Activated T-cell treated with anti-CD3 and anti-CD28 coated beads, Interleukin-2, amount 50 U/mL, for 1 hour (primary cell): ENCODE results near the gene PROZ.

Experiments
- DNase-seq: peaks from one replicate; pipeline ENCODE4 v3.0.0-alpha.2; 2020

PROZ gene

GRCh38 chr13:113142876-113143275, 15.6 kb upstream of the PROZ start:
- no peak for DNase-seq

GRCh38 chr13:113143466-113144254, 14.8 kb upstream of the PROZ start:
- no peak for DNase-seq

GRCh38 chr13:113144255-113144629, 14.2 kb upstream of the PROZ start:
- no peak for DNase-seq

- no peak for DNase-seq
Observed at GRCh38 chr13:113145496-113145895, 13.0 kb upstream of the PROZ start.

DNA sequence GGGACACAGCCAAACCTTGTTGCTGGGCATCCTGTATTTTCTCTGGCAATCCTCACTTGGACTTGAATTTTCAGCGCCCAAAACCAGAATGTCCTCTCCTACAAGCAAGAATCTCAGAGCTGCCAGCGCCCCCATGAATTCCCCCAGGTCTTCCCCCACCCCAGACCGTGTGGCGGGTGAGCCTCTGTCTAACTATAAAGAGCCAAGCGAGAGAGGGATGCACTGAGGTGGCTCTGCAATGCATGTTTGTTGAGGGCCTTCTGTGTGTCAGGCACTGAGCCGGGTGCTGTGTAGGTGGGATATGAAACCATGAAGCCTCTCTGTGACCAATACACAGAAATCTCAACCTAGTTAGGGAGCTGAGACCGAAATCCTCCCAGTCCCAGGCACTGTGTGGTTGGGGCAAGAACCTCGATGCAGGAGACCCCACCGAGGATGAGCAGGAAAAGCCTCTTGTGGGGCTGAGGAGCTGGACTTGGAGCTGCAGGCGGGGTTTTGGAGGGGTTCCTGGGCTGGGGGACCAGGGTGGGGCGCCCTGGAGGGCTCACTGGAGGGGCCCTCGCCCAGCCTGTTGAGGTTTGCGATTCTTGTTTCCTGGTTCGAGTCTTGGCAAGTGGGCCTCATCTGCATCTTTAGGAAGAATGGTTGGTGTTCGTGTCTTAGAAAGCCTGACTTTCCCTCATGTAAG, 12.4 kb upstream of the PROZ start:
- DNase-seq = no peak

DNA sequence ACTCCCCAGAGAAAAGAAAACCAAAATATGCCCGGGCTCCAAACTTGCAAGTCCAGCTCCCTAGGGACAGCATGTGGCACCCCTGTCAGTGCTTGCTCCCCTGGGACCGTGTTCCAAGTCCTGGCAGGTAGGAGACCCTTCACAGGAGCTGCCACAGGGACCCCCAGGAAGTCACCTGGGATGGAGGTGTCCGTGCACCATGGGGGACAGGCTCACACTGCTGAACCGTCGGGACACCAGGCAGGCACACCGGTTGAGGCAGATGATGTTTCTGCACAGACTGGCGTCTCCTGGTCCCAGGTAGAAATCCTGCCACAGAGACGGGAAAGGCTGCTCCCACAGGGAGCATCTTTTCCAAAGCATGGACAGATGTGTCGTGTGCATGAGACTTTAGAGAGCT, 11.7 kb upstream of the PROZ start:
- no peak for DNase-seq

DNA sequence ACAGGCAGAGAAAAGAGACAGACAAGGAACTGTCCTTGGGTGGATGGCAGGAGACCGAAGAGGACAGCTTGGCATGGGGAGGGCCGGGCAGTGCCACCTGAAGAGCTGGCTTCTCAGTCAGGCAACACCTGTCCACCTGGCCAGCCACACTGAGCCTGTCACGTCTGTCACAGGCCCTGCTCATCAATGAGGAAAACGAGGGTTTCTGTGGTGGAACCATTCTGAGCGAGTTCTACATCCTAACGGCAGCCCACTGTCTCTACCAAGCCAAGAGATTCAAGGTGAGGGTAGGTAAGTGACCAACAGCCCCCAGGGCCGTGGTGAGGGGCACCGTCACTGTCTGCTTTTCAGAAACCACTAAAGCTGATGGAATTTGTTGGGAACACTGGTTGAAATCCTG, 11.2 kb upstream of the PROZ start:
- no peak for DNase-seq

- no peak for DNase-seq
Observed at GRCh38 chr13:113148407-113148806, 10.0 kb upstream of the PROZ start.

GRCh38 chr13:113148940-113149503, 9.4 kb upstream of the PROZ start:
- no peak for DNase-seq

GRCh38 chr13:113149711-113150549, 8.5 kb upstream of the PROZ start:
- DNase-seq = no peak

- DNase-seq = no peak
Observed at GRCh38 chr13:113150550-113151365, 7.7 kb upstream of the PROZ start.

GRCh38 chr13:113151745-113152690, 6.4 kb upstream of the PROZ start:
- peak; percentile 36 for DNase-seq

DNA sequence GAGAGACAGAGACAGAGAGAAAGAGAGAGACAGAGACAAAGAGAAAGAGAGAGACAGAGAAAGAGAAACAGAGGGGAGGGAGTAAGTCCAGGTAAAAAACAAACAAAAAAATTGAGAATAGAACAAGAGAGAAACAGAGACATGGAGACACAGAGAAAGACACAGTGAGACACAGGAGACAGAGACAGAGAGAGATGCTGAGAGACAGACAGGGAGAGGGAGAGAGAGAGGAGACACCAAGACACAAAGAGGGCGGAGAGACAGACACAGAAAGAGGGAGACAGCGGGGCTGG, 5.8 kb upstream of the PROZ start:
- no peak for DNase-seq

DNA sequence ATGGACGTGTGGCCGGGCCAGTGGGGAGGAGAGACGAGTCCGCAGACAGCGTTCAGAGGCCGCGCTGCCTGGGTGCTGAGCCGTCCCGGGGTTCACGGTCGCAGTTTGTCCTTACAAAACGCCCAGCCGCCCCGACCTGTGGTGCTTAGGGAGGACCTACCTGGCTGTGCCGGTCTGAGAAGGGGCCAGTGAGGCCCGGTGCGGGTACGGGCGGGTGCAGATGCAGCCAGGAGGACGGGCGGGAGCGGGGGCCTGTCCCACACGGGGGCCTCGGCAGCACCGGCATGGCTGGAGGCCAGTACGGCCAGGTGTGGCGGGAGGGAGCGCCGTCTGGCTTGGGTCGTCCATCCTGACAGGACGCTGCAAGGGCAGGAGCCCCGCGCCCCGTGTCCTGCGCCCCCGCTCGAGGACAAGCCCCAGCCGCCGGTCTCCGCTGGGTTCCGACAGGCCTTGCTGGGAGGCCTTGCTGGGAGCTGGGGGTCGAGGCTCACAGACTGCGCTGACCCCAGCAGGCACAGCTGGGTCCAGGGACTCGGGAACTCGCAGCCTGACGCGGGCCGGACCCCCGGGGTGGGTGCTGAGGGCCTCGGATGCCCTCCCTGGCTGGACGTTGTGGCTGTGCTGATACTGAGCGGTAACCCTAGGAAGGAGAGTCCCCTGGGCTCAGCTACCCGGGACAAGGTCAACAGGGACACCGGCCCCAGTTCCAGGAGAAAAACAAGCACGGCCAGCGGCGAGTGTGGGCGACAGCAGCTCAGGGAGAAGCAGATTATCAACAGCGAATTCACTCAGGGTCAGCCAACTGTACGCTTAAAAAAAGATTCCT, 5.3 kb upstream of the PROZ start:
- peak; percentile 52 for DNase-seq

DNA sequence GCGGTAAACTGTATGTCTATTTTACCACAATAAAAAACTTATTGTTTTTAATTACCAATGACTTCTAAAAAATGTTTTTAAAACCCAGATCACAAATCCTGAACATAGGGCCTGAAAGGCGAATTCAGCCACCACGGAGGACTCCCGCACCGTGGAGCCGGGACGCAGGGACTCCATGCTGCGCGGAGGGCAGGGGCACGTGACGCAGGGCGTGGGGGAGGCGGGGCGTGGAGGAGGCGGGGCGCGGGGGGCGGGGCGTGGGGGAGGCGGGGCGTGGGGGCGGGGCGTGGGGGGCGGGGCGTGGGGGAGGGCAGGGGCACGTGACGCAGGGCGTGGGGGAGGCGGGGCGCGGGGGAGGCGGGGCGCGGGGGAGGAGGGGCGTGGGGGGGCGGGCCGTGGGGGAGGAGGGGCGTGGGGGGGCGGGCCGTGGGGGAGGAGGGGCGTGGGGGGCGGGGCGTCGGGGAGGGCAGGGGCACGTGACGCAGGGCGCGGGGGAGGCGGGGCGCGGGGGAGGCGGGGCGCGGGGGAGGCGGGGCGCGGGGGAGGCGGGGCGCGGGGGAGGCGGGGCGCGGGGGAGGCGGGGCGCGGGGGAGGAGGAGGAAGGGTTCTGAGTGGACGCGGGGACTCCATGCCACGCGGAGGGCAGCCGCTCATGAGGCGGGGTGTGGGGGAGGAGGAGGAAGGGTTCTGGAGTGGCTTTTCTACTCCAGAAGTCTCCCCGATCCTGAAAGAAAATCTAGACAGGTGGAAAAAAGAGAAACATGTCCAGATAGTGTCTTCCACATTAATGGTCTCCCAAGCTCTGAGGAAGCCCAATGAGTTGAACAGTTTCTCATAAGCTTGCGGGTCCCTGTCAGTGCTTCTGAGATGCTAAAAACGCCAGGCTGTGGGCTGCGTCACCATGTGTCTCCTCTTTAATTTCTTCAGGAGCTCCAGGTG, 4.4 kb upstream of the PROZ start:
- DNase-seq = peak; percentile 74

DNA sequence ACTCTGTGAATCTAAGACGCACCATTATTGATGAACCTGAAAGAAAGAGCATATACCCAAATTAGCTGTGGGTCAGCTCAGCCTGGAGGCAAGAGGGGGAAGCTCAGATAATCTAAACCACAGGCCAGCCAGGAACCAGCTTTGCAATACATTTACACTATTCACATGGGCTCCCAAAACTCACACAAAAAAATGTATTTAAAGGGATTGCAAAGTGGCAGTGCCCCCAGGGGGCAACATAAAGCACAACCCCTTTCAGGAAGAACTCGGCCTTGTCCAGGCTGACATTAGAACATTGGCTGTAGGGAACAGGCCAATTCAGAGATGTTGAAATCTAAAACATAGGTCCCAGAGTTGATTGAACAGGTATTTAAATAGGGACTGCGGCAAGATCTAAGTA, 3.2 kb upstream of the PROZ start:
- no peak for DNase-seq

- DNase-seq = no peak
Observed at GRCh38 chr13:113155982-113156655, 2.3 kb upstream of the PROZ start.

DNA sequence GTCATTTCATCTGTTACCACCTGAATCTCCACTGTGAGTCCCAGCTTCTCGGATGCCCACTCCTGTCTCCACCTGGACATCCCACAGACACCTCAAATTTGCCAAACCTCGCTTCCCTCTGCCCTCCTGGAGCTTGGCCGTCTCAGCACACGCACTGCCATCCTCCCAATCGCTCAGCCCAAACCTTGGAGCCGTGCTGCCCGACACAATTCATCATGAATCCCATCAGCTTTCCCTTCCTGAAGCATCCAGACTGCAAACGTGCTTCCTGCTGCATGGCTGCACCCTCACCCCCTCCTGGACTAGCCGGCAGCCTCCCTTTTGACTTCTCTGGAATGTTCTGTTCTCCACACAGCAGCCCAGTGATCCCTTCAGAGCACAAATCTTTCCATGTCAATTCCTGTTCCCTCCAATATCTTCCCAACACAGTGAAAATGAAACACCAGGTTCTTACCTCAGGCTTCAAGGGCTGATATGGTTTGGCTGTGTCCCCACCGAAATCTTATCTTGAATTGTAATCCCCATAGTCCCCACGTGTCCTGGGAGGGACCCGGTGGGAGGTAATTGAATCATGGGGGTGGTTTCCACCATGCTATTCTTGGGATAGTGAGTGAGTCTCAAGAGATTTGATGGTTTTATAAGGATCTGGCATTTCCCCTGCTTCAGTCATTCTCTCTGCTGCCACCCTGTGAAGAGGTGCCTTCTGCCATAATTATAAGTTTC, 1.1 kb upstream of the PROZ start:
- no peak for DNase-seq
